IPS-18c (cell line): ENCODE data around the gene LYST.
"Not testable (repeated sequence)": the region's sequence is repeated elsewhere in the genome, so short reads cannot be mapped to it uniquely, and the experiment has no call there.

Source experiments
- H3K4me3 ChIP-seq: 2 replicates; pipeline ENCODE4 v1.7.0; 2013; ENCODE audit warnings: low read depth, mild to moderate bottlenecking, low read length, moderate library complexity; ENCODE audit not compliant: insufficient read depth
- H3K9me3 ChIP-seq: one replicate; pipeline ENCODE4 v1.6.1; 2013; ENCODE audit warnings: mild to moderate bottlenecking, low read length, moderate library complexity; ENCODE audit not compliant: control insufficient read depth, insufficient read depth

Gene LYST

GRCh38 chr1:235809688-235810397 lies 56.9 kb downstream of the LYST start:
- H3K4me3 ChIP-seq: no peak overlapping the region

GRCh38 chr1:235808223-235808622 lies 58.5 kb downstream of the LYST start:
- H3K9me3 ChIP-seq: no peaks in the 10 kb centered on the region

More at GRCh38 chr1:235809688-235810397, 56.9 kb downstream of the LYST start:
- H3K9me3 ChIP-seq: no peaks in the 10 kb centered on the region

GRCh38 chr1:235806123-235806522 lies 60.6 kb downstream of the LYST start:
- H3K9me3 ChIP-seq: no peaks in the 10 kb centered on the region
- no peak overlapping the region for H3K4me3 ChIP-seq

More at GRCh38 chr1:235808223-235808622, 58.5 kb downstream of the LYST start:
- no peak overlapping the region for H3K4me3 ChIP-seq

GRCh38 chr1:235802573-235803346 lies 63.9 kb downstream of the LYST start:
- no peak overlapping the region for H3K4me3 ChIP-seq
- H3K9me3 ChIP-seq: no peaks in the 10 kb centered on the region

- H3K4me3 ChIP-seq: no peak overlapping the region
- H3K9me3 ChIP-seq: no peaks in the 10 kb centered on the region
Measured at GRCh38 chr1:235799264-235799663, 67.4 kb downstream of the LYST start.

GRCh38 chr1:235791532-235792060 lies 75.1 kb downstream of the LYST start:
- H3K4me3 ChIP-seq: no peak overlapping the region
- H3K9me3 ChIP-seq: no peaks in the 10 kb centered on the region

GRCh38 chr1:235790123-235790522 lies 76.6 kb downstream of the LYST start:
- Histone ChIP-seq H3K9me3 (no peaks in the 10 kb centered on the region), H3K4me3 (no peak overlapping the region)

GRCh38 chr1:235786227-235786898 lies 80.3 kb downstream of the LYST start:
- not testable (repeated sequence) for H3K9me3 ChIP-seq, H3K4me3 ChIP-seq

- Histone ChIP-seq H3K4me3 (no peak overlapping the region), H3K9me3 (no peaks in the 10 kb centered on the region)
Measured at GRCh38 chr1:235784950-235785349, 81.8 kb downstream of the LYST start.

- Histone ChIP-seq H3K4me3 (no peak overlapping the region), H3K9me3 (no peaks in the 10 kb centered on the region)
Measured at GRCh38 chr1:235783148-235783776, 83.4 kb downstream of the LYST start.

- Histone ChIP-seq H3K9me3 (no peaks in the 10 kb centered on the region), H3K4me3 (no peak overlapping the region)
Measured at GRCh38 chr1:235782601-235783000, 84.1 kb downstream of the LYST start.

GRCh38 chr1:235781807-235782206 lies 84.9 kb downstream of the LYST start:
- H3K9me3 ChIP-seq: no peaks in the 10 kb centered on the region
- H3K4me3 ChIP-seq: no peak overlapping the region

- Histone ChIP-seq H3K9me3 (no peaks in the 10 kb centered on the region), H3K4me3 (no peak overlapping the region)
Measured at GRCh38 chr1:235779770-235780169, 86.9 kb downstream of the LYST start.

- H3K9me3 ChIP-seq: no peaks in the 10 kb centered on the region
Measured at GRCh38 chr1:235776396-235776795, 90.3 kb downstream of the LYST start.

GRCh38 chr1:235775246-235775860 lies 91.4 kb downstream of the LYST start:
- Histone ChIP-seq H3K4me3 (no peak overlapping the region), H3K9me3 (no peaks in the 10 kb centered on the region)

More at GRCh38 chr1:235776396-235776795, 90.3 kb downstream of the LYST start:
- H3K4me3 ChIP-seq: no peak overlapping the region

- H3K9me3 ChIP-seq: no peaks in the 10 kb centered on the region
Measured at GRCh38 chr1:235767795-235768194, 98.9 kb downstream of the LYST start.

GRCh38 chr1:235766794-235767285 lies 99.9 kb downstream of the LYST start:
- H3K9me3 ChIP-seq: no peaks in the 10 kb centered on the region
- H3K4me3 ChIP-seq: no peak overlapping the region

More at GRCh38 chr1:235767795-235768194, 98.9 kb downstream of the LYST start:
- H3K4me3 ChIP-seq: no peak overlapping the region
